Measurements from ENCODE around the gene PCP2.
"Not testable (repeated sequence)": the region's sequence is repeated elsewhere in the genome, so short reads cannot be mapped to it uniquely, and the experiment has no call there.

The PCP2 gene

GRCh38 chr19:7661744-7662538, 28.4 kb upstream of the PCP2 start:
- no peak for DNase-seq (ENCODE audit: low spot score)

GRCh38 chr19:7658219-7658686, 24.7 kb upstream of the PCP2 start:
- DNase-seq (ENCODE audit: low spot score): no peak

GRCh38 chr19:7657131-7657751, 23.7 kb upstream of the PCP2 start:
- no peak for DNase-seq (ENCODE audit: low spot score)

GRCh38 chr19:7655581-7655980, 22.1 kb upstream of the PCP2 start:
- no peak for DNase-seq (ENCODE audit: low spot score)

GRCh38 chr19:7654401-7654800, 20.9 kb upstream of the PCP2 start:
- no peak for DNase-seq (ENCODE audit: low spot score)

GRCh38 chr19:7652061-7652641, 18.6 kb upstream of the PCP2 start:
- DNase-seq (ENCODE audit: low spot score): peak; percentile 93

- DNase-seq (ENCODE audit: low spot score): no peak
These were observed 16.6 kb upstream of the PCP2 start for GRCh38 chr19:7650148-7650547.

- DNase-seq (ENCODE audit: low spot score): no peak
These were observed 14.9 kb upstream of the PCP2 start for GRCh38 chr19:7648265-7649014.

GRCh38 chr19:7647156-7647555, 13.6 kb upstream of the PCP2 start:
- DNase-seq (ENCODE audit: low spot score): no peak

GRCh38 chr19:7646426-7646700, 12.8 kb upstream of the PCP2 start:
- no peak for DNase-seq (ENCODE audit: low spot score)

GRCh38 chr19:7645656-7646425, 12.3 kb upstream of the PCP2 start:
- no peak for DNase-seq (ENCODE audit: low spot score)

GRCh38 chr19:7645163-7645562, 11.6 kb upstream of the PCP2 start:
- DNase-seq (ENCODE audit: low spot score): no peak

GRCh38 chr19:7644550-7644877, 11.0 kb upstream of the PCP2 start:
- DNase-seq (ENCODE audit: low spot score): no peak

- DNase-seq (ENCODE audit: low spot score): not testable (repeated sequence)
These were observed 10.4 kb upstream of the PCP2 start for GRCh38 chr19:7643629-7644549.

- no peak for DNase-seq (ENCODE audit: low spot score)
These were observed 9.5 kb upstream of the PCP2 start for GRCh38 chr19:7643031-7643415.

- no peak for DNase-seq (ENCODE audit: low spot score)
These were observed 8.9 kb upstream of the PCP2 start for GRCh38 chr19:7642295-7643030.

GRCh38 chr19:7641290-7642276, 8.1 kb upstream of the PCP2 start:
- DNase-seq (ENCODE audit: low spot score): no peak

GRCh38 chr19:7640803-7641202, 7.3 kb upstream of the PCP2 start:
- no peak for DNase-seq (ENCODE audit: low spot score)

GRCh38 chr19:7639863-7640348, 6.4 kb upstream of the PCP2 start:
- DNase-seq (ENCODE audit: low spot score): no peak

Data from ecto neural progenitor cell (in vitro differentiated cells).